Ishikawa (cell line): ENCODE data around the gene BRD7.

Experiments used
- CEBPB ChIP-seq: IDR thresholded peaks from 2 replicates; pipeline ENCODE4 v1.6.1; 2012
- CREB1 ChIP-seq: IDR thresholded peaks from 2 replicates; pipeline ENCODE4 v1.6.1; 2012; ENCODE audit warnings: low read depth
- EGR1 ChIP-seq: IDR thresholded peaks from 2 replicates; pipeline ENCODE4 v1.6.1; 2012
- EP300 ChIP-seq: IDR thresholded peaks from 2 replicates; pipeline ENCODE4 v1.6.1; 2012; ENCODE audit warnings: borderline replicate concordance
- FOXM1 ChIP-seq: IDR thresholded peaks from 2 replicates; pipeline ENCODE4 v1.6.1; 2012; ENCODE audit warnings: low read depth, borderline replicate concordance
- MAX ChIP-seq: IDR thresholded peaks from 2 replicates; pipeline ENCODE4 v1.6.1; 2012
- NFIC ChIP-seq: IDR thresholded peaks from 2 replicates; pipeline ENCODE4 v1.6.1; 2012
- RAD21 ChIP-seq: IDR thresholded peaks from 2 replicates; pipeline ENCODE4 v1.6.1; 2012; ENCODE audit warnings: low read depth
- REST ChIP-seq: IDR thresholded peaks from 2 replicates; pipeline ENCODE4 v1.6.1; 2012; ENCODE audit warnings: low read depth, mild to moderate bottlenecking
- TAF1 ChIP-seq: IDR thresholded peaks from 2 replicates; pipeline ENCODE4 v1.6.1; 2012; ENCODE audit warnings: low read depth, mild to moderate bottlenecking
- TCF12 ChIP-seq: IDR thresholded peaks from 2 replicates; pipeline ENCODE4 v1.6.1; 2012; ENCODE audit warnings: low read depth
- TEAD4 ChIP-seq: IDR thresholded peaks from 2 replicates; pipeline ENCODE4 v1.6.1; 2012
- USF1 ChIP-seq: IDR thresholded peaks from 2 replicates; pipeline ENCODE4 v1.6.1; 2012
- YY1 ChIP-seq: IDR thresholded peaks from 2 replicates; pipeline ENCODE4 v1.6.1; 2012; ENCODE audit warnings: low read depth
- ZBTB7A ChIP-seq: IDR thresholded peaks from 2 replicates; pipeline ENCODE4 v1.6.1; 2012; ENCODE audit warnings: low read depth

Gene BRD7

GRCh38 chr16:50303605-50304466, 65.0 kb downstream of the BRD7 start:
- TF ChIP-seq USF1: no peak
- no peak for TF ChIP-seq CREB1
- no peak for TF ChIP-seq TCF12
- TF ChIP-seq EP300: no peak
- no peak for TF ChIP-seq REST
- no peak for TF ChIP-seq EGR1
- TF ChIP-seq MAX: no peak
- no peak for TF ChIP-seq FOXM1
- no peak for TF ChIP-seq RAD21
- no peak for TF ChIP-seq CEBPB
- no peak for TF ChIP-seq YY1

- TF ChIP-seq NFIC (no peak), YY1 (no peak), CEBPB (no peak), RAD21 (no peak), TCF12 (no peak), EP300 (no peak), REST (no peak), TAF1 (no peak), CREB1 (no peak), FOXM1 (no peak), EGR1 (no peak), TEAD4 (no peak), MAX (no peak), USF1 (no peak), ZBTB7A (no peak)
Measured at GRCh38 chr16:50303041-50303604, 65.7 kb downstream of the BRD7 start.

GRCh38 chr16:50302472-50303005, 66.2 kb downstream of the BRD7 start:
- TF ChIP-seq CEBPB (no peak), TCF12 (no peak), EP300 (no peak), EGR1 (no peak), YY1 (no peak), TEAD4 (no peak), TAF1 (no peak), RAD21 (no peak), CREB1 (no peak), NFIC (no peak), MAX (no peak), REST (no peak), ZBTB7A (no peak), USF1 (no peak)
